HG02885 (cell line): Measurements from ENCODE around the gene CNTNAP5.

ENCODE experiments used
- ATAC-seq: cut with Tn5 transposase; IDR thresholded peaks from one replicate; pipeline ENCODE4 v1.9.1; 2021; ENCODE audit warnings: mild to moderate bottlenecking; ENCODE audit not compliant: unreplicated experiment, poor library complexity

CNTNAP5 gene

DNA sequence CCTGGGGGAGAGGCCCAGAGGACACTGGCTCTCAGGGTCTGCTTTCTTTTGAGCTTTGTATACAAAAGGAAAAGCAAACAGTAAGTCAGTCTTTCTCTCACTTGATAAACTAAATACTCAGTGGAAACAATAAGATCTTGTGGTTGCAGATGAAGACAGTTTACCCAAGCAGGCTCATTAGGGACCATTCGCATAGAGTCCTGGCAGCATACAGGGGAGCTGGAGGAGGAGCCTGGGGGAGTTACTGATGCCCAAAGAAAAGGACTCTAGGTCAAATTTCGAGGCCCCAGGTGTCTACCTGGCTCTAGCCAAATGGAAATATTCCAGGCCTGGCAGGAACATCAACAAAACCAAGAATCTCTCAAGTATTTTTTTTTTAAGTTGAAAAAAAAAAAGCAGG, 225.3 kb downstream of the CNTNAP5 start:
- no peak for ATAC-seq

DNA sequence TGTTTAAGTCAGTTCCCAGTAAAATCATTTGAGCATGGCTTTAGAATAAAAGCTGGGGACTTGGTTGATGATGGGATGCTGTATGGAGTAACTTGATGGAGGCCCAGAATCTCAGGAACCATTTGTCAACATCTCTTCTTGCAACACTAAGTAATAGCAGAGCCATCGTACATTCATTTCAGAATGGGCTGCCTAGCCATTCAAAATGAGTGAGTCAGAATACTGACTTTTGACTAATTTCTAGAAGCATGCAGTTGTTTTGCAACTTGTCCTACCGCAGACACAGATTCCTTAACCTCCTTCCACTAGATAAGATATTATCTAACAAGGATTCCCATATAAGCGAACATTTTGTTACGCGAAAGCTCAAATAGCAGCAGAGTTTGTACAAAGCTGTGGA, 229.5 kb downstream of the CNTNAP5 start:
- ATAC-seq: no peak

DNA sequence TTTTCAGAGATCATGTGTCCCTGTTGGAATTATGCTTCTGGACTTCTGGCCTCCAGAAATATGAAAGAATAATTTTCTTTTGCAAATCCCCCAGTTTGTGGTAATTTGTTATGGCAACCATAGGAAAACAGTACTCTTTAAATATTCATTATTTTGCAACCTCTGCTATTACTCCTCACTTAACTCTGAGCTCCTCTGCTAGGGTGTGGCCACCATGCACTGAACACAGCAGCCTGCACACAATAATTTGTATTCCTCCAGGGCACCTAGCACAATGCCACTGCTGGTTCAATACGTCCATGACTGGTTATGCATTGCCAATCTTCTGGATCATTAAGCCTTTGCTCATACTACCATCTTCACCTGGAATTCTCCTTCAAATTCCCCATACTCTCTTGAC, 232.0 kb downstream of the CNTNAP5 start:
- no peak for ATAC-seq

DNA sequence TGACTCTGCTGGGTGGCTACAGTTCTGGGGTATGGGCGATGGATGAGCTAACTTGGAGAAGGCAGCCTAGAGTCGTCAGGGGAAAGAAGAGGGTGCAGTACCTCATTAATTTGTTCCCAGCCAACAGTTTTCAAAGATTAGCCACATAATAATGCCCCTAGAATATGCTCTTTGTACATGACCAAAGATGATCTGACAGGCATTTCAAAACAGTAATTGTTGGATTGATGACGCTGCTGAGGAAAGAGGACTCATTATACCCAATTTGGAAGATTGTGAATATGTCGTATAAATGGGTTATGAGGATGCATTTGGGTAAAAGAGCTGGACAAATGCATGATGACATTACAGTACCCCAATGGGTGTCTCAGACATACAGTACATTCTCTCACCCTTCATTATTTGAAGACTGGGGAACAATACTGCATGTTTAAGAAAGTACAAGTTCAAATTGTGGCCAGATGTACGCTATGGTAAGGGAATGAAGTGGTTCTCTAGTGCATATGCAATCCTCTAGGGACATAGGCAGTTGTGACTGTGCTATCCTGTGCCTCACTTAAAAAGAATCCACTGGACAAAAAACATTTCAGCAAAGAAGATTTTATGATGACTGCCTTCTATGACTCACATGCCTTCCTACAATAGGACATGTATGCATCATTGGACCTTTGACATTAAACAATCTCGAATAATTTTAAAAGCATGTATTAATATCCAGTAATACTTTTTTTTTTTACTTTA, 233.2 kb downstream of the CNTNAP5 start:
- ATAC-seq: no peak

DNA sequence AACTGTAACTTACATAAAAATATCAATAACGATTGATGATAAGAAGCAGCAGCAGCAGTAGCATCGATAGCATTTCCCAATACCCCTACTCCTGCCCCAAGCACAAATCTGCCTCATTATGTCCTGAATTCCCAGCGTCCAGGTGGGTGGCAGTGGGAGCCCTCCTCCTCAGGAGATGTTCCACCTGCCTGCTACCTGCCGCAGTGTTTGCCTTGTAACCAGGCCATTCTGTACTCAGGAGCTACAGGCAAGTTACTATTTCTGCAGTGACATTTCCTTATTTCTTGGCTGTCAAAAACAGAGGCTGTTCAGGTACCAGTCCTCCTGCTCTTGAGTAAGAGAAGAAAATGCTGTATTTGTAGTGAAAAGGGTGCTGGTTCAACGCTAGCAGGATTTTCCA, 236.4 kb downstream of the CNTNAP5 start:
- no peak for ATAC-seq

DNA sequence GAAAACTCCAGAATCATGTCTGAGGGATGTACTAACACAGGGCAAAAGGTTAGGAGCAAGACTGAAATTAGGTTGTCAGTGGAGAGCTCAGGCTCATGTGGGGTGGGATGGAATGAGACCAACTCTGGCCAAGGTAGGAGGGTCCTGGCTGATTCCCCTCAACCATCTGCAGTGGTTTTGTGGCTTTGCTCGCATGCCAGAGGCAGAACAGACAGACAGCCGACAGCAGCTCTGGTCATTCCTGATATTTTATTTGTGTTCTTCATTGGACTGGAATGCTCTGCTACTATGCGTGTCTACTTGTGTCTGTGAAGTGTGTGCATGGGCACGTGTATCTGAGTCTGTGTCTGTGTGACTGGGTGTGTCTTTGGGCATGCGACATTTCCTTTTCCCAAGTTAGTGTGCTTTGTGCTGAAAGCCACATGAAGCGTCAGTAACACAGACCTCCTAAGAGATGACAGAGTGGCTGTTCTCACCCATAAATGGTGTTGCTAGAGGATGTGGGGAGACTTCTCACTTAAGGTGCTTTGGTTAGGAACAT, 239.5 kb downstream of the CNTNAP5 start:
- no peak for ATAC-seq

DNA sequence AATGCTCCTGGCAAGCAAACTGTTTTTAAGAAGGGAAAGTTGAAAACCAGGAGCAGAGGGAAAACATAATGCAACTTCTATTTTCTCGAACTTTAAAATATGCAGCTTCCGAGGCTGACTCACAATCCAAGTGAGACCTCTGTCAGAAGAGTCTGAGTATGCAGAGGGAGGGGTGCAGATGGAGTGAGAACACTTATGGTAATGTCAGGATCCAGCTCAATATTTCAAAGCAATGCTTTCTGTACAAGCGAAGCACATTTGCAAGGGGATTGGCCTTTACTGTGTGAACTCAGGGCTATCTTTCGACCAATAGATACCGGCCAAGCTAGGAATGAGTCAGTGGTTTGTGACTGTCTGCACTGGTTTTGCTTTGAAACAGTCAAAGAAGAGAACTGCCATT, 242.7 kb downstream of the CNTNAP5 start:
- ATAC-seq: no peak

DNA sequence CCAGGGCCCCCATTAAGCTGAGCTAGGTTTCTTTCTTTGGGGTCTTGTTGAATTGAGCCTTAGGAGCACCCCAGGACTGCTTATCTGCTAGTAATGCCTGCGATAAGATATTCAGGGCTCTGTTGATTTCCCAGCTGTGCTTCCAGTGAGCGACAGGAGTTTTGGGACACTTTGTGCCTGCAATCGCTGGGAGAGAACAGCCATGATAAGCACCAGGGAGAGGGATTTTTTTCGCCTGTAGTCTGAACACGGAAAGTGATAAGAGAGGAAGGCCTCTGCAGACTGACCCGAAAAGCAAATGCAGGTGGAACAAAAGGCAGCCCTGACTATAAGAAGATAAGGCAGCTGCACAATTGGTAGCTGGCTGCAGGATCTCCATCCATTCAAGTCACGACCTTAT, 244.3 kb downstream of the CNTNAP5 start:
- ATAC-seq: no peak

DNA sequence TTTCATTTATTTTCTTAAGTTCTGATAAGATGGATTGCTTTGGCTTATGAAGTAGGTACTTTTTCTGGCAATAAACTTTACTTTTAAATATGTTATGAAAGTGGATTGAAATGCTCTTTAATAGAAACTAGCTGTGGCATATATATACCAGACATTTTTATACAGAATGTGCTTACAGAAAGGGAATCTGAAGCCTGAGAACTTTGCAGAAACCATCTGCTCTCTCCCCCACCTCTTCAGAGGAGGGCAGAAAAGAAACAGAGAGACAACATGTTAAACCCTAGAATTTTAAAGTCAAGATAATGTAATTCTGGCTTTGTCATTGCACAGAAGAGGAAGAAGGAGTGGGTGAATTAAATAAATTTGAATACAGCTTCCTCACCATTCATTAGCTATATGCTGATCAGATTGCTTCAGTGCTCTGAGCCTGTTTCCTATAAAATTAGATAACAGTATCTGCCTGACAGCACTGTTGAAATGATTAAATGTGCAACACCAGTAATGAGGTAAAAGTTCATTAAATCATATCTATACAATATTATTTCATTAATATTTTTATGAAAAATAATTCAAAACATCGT, 247.3 kb downstream of the CNTNAP5 start:
- no peak for ATAC-seq

DNA sequence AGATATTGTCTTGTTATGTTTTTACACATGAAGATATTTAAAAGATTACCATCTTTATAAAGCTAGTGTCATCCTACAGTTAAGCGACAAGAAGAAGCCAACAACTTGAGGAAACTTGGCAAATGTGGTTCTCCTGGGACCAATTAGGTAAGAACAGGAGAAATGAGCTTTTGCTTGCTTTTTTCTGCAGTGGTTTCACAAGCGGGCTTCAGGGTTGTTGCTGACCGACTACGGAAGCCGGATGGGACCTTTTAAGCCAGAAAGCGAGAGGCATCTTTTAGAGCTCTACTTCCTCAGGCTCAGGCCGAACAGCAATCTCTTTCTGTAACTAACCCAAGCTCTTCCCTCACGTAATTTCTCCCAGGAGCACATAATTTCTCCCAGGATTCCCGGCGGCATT, 256.5 kb downstream of the CNTNAP5 start:
- ATAC-seq: no peak

DNA sequence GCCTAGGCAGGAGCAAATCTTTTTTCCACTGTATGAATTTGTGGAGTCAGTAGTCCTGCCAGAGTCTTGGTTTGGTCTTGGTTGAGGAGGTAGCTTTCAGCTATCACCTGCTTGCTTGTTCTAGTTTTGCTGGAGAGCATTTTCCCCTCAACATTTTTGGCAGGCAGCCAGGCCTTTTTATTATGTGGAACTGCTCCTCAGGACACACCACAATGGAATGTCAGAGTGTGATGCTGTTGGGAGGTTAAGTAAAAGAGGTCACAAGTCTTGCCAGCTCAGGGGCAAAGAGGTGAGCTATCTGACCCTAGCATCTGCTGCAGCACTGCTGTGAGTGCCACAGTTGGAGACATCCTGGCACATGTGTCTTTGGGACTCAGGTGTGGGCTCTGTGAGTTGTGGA, 258.0 kb downstream of the CNTNAP5 start:
- no peak for ATAC-seq

DNA sequence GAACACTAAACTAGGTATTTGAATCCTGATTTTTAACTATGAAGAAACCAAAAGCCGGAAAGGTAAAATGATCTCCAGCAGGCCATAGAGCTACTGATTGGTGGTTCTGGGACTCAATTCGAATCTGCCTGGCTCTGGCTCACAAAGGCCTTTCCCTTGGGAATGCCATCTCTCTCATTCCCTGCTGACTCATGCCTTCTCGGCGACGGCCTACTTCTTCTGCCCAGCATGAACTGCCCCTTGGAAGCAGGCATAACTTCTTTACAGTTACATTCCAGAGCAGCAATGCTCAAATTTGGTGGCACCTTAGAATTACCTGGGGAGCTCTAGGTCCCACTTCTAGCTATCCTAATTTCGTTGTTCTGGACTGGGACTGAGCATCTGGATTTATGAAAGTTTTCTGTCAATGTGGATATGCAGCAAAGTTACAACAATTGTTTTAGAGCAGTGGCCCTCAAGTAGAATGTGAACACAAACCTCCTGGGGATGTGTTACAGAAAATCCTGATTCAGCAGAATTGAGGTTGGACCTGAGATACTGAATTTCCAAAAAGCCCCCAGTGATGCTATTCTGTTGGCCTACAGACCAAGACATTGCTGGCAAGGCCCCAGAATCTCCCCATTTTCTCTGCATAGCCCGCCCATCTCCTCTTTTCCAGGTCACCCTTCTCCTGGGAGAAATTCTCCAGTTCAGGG, 261.1 kb downstream of the CNTNAP5 start:
- ATAC-seq: no peak

DNA sequence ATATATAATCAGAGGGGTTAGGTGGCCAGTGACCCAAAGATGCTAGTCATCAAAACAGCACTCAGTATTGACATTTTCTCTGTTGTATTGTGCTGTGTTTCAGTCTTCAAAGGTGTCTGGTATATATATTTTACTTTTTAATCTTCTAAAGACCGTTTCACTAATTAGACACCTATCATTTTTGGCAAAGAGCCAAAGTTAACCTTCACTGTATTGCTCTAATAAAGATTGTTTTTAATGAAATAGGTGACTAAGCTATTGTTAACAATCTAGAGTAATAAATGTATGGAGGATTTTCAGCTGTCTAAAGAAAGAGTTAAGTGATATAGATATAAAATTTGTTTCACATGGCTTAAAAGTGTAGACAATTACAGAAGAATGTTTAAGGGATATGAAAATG, 264.0 kb downstream of the CNTNAP5 start:
- no peak for ATAC-seq

DNA sequence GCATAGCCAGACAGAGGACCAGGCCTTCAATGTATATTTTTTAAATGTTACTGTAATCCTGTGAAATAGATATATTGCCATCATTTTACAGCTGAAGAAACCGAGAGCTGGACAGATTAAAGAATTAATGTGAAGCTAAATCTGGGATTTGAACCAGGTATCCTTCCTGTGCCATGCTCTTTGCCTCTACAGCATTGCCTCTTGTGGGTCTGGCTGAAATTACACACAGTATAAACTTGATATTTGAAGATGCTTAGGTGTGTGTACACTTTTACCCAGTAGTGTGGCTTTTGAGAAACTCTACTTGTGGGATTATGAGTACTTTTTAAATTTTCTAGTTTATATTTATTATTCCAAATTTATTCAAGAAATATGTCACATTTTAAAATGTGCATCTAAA, 264.5 kb downstream of the CNTNAP5 start:
- ATAC-seq: no peak

DNA sequence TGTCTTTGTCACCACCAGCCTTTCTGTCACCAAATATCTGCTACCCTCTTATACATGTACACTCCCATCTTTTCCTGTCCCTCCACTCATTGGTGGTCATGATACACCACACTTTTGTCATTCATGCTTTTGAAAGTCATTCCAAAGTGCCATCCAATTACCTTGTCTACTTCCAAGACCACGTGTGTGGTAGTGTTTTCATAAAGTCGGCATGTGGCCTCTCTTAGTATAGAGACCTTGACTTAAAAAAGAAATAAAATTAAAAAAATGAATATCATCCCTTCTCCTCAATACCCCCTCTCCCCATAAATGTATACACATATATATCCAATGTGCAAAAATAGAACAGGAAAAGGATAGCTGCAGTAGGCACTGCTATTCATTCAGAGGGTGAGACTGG, 271.4 kb downstream of the CNTNAP5 start:
- ATAC-seq: no peak

DNA sequence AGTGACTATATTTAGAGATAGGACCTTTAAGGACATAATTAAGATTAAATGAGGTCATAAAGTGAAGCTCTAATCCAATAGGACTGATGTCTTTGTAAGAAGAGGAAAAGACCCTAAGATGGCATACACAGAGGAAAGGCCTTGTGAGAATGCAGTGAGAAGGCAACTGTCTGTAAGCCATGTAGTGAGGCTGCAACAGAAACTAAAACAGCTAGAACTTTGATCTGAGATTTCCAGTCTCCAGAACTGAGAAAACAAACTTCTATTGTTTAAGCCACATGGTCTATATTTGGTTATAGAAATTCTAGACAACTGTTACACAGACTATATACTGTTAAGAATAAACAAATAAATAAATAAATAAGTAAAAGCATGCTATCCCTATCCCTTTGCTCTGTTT, 276.8 kb downstream of the CNTNAP5 start:
- ATAC-seq: no peak

DNA sequence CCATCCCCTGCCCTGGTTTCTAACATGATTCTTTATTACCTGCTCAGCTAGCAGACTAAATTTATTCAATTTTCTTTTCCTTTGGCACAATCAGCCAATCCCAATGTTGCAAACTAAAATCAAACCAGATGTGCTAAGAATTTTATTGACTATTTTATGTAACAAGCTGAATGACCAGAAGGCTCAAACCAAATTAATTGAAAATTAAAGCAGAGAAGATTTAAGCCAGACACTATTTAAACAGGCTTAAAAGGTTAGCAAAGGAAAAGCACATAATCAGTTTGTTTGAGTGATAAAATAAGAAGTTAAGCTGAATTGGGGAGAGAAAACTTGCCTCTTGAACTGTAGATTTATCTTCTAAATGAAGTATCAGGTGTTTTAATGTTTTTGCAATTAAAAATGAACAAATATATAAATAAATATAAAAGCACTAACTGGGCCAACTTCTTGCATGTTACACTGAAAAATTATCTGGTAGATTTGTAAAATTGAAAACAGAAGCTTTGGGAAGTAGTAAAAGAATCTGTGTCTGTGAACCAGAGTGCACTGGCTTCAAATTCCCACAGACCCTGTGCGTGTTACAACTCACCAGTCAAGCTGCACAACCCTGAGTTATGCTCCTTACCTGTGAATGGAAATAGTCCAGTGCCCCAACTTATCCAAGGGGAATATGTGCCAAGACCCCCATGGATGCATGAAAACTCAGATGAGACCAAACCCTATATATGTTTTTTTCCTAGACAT, 283.4 kb downstream of the CNTNAP5 start:
- no peak for ATAC-seq

DNA sequence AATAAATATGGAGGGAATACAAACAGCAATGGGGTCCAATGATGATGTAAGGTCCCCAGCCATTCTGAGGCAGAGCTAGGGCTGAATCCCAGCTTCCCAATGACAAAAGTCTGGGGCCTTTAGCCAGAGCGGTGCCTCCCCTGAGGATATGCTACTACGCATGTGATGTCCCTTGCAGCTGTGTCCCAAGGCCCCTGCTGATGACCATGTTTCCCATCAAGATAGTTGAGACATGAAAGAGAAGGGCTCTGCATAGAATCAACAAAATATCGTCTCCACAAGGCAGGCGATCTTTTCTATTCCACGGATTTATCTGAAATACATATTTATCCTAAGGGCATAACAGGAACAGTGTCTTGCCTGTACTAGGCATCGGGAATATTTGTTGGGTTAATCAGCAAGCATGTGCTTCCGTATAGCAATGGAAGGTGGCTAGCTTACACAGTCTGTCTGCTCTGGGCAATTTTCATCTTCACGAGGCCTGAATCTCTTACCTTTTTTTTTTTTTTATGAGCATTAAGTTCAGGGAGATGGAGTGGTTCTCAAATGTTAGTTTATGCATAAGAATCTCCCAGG, 284.6 kb downstream of the CNTNAP5 start:
- no peak for ATAC-seq

DNA sequence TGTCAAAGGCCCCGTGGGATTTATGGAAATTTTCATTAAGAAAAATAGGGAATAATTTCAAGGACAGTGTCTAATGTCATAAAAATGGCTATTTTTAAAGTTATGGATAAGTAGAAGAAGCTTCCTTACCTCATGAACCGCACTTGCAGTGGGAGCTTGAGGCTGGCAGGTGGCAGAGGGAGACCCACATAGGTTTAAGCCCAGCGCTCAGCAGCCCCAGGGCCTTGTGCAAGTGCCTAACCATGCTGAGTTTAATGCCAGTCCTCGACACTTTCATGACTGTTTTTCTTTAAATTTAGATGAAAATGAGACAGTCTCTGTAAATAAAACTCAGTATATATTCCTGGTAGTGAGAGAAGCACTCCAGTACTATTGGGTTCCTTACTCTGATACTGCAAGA, 285.6 kb downstream of the CNTNAP5 start:
- no peak for ATAC-seq

DNA sequence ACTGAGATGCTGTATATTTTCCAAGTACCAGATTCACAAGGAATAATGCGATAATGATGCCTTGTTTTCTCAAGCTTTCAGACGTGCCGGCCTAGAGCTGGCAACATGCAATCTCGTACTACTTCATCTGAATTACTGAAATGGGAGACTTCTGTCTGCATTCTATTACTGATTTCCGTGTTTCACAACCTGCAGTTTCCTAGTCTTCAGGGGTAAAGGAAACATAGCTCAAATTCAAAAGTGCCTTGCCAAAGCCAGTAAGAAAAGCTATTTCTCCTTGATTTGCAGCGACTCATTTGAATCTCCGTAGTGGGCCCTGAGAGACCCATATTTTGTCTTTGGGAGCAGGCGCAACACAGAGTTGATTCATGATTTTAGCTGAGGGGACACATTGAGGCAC, 289.0 kb downstream of the CNTNAP5 start:
- ATAC-seq: no peak
